Measurements from ENCODE around the gene CDC16. TPM values are rescaled to one million over a fixed set of nuclear protein-coding genes. Genes with fewer than 3 reads are reported as not detected.

The CDC16 gene
- total RNA-seq, 1 donor from 2014 or later: 109 TPM

DNA sequence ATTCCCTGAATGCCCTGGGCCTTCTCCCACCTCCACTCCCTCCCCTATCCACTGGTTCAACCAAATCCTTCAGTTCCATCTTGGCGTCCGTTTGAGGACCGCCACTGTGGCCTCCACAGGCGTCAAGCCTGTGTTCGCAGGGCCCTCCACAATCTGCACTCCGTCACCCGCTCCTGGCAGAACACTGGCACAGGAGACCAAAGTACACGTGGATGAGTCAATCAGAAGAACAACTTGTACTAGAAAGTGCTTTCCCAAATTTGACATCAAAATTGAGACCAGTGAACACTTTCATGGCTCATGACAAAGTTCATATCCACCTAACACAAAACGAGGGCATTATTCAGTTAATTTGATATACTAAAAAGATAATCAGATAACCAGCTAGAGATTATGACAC, 6.5 kb upstream of the CDC16 start:
- Mint-ChIP-seq H3K27ac (no peak overlapping the region), H3K4me3 (no peak overlapping the region), H3K9me3 (no peaks in the 10 kb centered on the region), H3K4me1 (peaks cover 10% of the 10 kb centered on the region), H3K27me3 (ENCODE audit: low read depth) (peaks cover 48% of the 10 kb centered on the region), H3K36me3 (no peaks in the 10 kb centered on the region)
- TF ChIP-seq CTCF (IDR thresholded peaks at IDR 0.05; ENCODE audit: unreplicated experiment): no peak
- no peak for DNase-seq (ENCODE audit: low spot score in 2 of 2, unreplicated experiment in 2 of 2)

DNA sequence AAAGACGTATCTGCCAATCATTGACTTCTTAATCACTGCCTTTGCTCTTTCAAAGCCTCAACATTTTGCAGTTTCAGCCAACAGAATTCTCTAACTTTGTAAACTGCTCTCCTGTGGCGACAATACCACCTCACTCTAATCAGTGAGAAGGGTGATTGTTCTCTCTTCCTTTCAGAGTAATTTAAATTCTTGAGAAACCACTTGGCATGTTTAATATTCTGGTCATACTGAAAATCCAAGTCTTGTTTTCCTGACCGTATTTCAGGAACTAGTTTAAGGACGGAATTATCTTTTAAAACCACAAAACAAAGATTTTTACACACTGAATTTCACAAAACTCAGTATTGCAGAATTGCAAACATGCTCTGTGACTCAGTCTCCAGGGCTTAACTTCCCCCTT, 5.2 kb upstream of the CDC16 start:
- Mint-ChIP-seq H3K27ac (no peak overlapping the region), H3K4me1 (peaks cover 13% of the 10 kb centered on the region), H3K9me3 (peaks cover 3% of the 10 kb centered on the region), H3K27me3 (ENCODE audit: low read depth) (peaks cover 50% of the 10 kb centered on the region), H3K36me3 (no peaks in the 10 kb centered on the region), H3K4me3 (no peak overlapping the region)
- TF ChIP-seq CTCF (IDR thresholded peaks at IDR 0.05; ENCODE audit: unreplicated experiment): no peak
- DNase-seq (ENCODE audit: low spot score in 2 of 2, unreplicated experiment in 2 of 2): no peak

GRCh38 chr13:114230117-114230516, 4.6 kb upstream of the CDC16 start:
- no peak for TF ChIP-seq CTCF (IDR thresholded peaks at IDR 0.05; ENCODE audit: unreplicated experiment)
- Mint-ChIP-seq H3K4me3 (no peak overlapping the region), H3K27ac (no peak overlapping the region), H3K4me1 (peaks cover 14% of the 10 kb centered on the region), H3K27me3 (ENCODE audit: low read depth) (peaks cover 50% of the 10 kb centered on the region), H3K9me3 (peaks cover 3% of the 10 kb centered on the region), H3K36me3 (no peaks in the 10 kb centered on the region)
- DNase-seq (ENCODE audit: low spot score in 2 of 2, unreplicated experiment in 2 of 2): no peak

GRCh38 chr13:114230575-114230974, 4.1 kb upstream of the CDC16 start:
- no peaks in the 10 kb centered on the region for H3K36me3 Mint-ChIP-seq
- no peak for TF ChIP-seq CTCF (IDR thresholded peaks at IDR 0.05; ENCODE audit: unreplicated experiment)
- H3K9me3 Mint-ChIP-seq: peaks cover 3% of the 10 kb centered on the region
- DNase-seq (ENCODE audit: low spot score in 2 of 2, unreplicated experiment in 2 of 2): no peak
- no peak overlapping the region for H3K27ac Mint-ChIP-seq
- no peak overlapping the region for H3K4me3 Mint-ChIP-seq
- peaks cover 18% of the 10 kb centered on the region for H3K4me1 Mint-ChIP-seq
- peaks cover 50% of the 10 kb centered on the region for H3K27me3 Mint-ChIP-seq (ENCODE audit: low read depth)

DNA sequence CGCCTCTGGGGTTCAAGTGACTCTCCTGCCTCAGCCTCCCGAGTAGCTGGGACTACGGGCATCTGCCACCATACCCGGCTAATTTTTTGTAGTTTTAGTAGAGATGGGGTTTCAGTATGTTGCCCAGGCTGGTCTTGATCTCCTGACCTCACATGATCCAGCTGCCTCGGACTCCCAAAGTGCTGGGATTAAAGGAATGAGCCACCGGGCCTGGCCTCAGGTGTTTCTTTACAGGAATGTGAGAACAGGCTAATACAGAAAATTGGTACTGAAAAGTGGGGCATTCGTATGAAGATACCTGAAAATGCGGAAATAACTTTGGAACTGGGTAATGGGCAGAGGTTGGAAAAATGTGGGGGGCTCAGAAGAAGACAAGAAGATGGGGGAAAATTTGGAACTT, 2.8 kb upstream of the CDC16 start:
- Mint-ChIP-seq H3K4me1 (peaks cover 22% of the 10 kb centered on the region), H3K36me3 (no peaks in the 10 kb centered on the region), H3K4me3 (no peak overlapping the region), H3K9me3 (peaks cover 3% of the 10 kb centered on the region), H3K27me3 (ENCODE audit: low read depth) (peaks cover 48% of the 10 kb centered on the region), H3K27ac (no peak overlapping the region)
- no peak for DNase-seq (ENCODE audit: low spot score in 2 of 2, unreplicated experiment in 2 of 2)
- TF ChIP-seq CTCF (IDR thresholded peaks at IDR 0.05; ENCODE audit: unreplicated experiment): no peak

DNA sequence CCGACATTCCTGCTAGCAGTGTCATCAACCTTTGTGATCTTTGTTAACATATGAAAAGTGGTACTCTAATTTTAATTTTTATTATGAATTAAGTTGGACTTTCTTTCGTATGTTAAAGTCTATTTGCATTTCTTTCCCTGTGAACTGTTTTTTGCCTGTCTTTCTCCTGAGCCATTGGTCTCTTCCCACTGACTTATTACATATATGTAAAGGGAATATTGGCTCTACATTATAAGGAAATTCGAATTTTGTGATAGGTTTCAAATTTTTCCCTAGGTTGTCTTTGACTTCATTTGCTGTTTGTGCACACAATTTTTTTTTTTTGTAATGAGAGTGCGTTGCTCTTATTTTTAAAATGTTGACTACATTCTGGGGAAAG, 442 bp upstream of the CDC16 start:
- TF ChIP-seq CTCF (IDR thresholded peaks at IDR 0.05; ENCODE audit: unreplicated experiment): no peak
- peaks cover 24% of the 10 kb centered on the region for H3K4me1 Mint-ChIP-seq
- H3K9me3 Mint-ChIP-seq: peaks cover 3% of the 10 kb centered on the region
- DNase-seq (ENCODE audit: low spot score in 2 of 2, unreplicated experiment in 2 of 2): no peak
- peaks cover 31% of the 10 kb centered on the region for H3K27me3 Mint-ChIP-seq (ENCODE audit: low read depth)
- H3K36me3 Mint-ChIP-seq: peaks cover 11% of the 10 kb centered on the region
- H3K4me3 Mint-ChIP-seq: peak overlapping the region; percentile 81
- peak overlapping the region; percentile 89 for H3K27ac Mint-ChIP-seq
